Epithelial cell of esophagus (primary cell): ENCODE measurements around the gene FYB2.
A peak's percentile ranks its signal among the peaks of the same experiment; 100 is the strongest.
"Not testable (repeated sequence)": the region's sequence is repeated elsewhere in the genome, so short reads cannot be mapped to it uniquely, and the experiment has no call there.

Experiments
- DNase-seq: peaks from one replicate; pipeline ENCODE4 v3.0.0; 2010; ENCODE audit warnings: low read depth
- H3K4me3 ChIP-seq: 2 replicates; pipeline ENCODE4 v1.5.1; 2011; ENCODE audit warnings: mild to moderate bottlenecking, low read length, control low read depth
- TF ChIP-seq, protein P1 (sequence below): IDR thresholded peaks from 2 replicates; pipeline ENCODE4 v1.5.1; 2011; ENCODE audit warnings: low read depth, mild to moderate bottlenecking, low read length, control low read depth, inconsistent platforms; ENCODE audit not compliant: insufficient read depth; ENCODE audit errors: missing control alignments

Gene FYB2

GRCh38 chr1:56788102-56788501 is 31.1 kb downstream of the FYB2 start:
- H3K4me3 ChIP-seq = no peak overlapping the region
- DNase-seq = no peak
- TF ChIP-seq, protein P1, sequence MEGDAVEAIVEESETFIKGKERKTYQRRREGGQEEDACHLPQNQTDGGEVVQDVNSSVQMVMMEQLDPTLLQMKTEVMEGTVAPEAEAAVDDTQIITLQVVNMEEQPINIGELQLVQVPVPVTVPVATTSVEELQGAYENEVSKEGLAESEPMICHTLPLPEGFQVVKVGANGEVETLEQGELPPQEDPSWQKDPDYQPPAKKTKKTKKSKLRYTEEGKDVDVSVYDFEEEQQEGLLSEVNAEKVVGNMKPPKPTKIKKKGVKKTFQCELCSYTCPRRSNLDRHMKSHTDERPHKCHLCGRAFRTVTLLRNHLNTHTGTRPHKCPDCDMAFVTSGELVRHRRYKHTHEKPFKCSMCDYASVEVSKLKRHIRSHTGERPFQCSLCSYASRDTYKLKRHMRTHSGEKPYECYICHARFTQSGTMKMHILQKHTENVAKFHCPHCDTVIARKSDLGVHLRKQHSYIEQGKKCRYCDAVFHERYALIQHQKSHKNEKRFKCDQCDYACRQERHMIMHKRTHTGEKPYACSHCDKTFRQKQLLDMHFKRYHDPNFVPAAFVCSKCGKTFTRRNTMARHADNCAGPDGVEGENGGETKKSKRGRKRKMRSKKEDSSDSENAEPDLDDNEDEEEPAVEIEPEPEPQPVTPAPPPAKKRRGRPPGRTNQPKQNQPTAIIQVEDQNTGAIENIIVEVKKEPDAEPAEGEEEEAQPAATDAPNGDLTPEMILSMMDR = no peak

GRCh38 chr1:56787330-56787729 is 31.9 kb downstream of the FYB2 start:
- no peak overlapping the region for H3K4me3 ChIP-seq
- TF ChIP-seq, protein P1 = no peak
- DNase-seq = no peak

DNA sequence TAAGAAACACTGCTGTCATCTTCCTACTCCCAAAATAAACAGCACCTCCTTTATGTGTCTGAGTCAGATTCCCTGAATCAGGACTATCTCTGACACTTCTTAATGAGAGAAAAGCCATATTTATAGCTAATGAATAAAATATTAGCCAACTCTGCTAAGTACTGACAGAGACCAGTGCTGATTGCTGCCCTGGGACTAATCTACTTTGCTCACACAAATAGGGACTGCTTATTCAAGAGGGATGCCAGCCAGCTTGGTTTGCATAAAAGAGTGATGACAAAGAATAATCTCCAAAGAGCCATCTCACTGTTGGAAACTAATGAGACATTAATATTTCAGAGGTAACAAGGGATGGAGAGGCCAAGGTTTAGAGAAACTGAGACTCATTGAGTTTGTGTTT is 36.4 kb downstream of the FYB2 start:
- no peak for DNase-seq
- TF ChIP-seq, protein P1 = no peak
- no peak overlapping the region for H3K4me3 ChIP-seq

- H3K4me3 ChIP-seq = no peak overlapping the region
- TF ChIP-seq, protein P1 = peak; percentile 29
- peak; percentile 6 for DNase-seq
Measured at GRCh38 chr1:56780826-56781225, 38.4 kb downstream of the FYB2 start.

DNA sequence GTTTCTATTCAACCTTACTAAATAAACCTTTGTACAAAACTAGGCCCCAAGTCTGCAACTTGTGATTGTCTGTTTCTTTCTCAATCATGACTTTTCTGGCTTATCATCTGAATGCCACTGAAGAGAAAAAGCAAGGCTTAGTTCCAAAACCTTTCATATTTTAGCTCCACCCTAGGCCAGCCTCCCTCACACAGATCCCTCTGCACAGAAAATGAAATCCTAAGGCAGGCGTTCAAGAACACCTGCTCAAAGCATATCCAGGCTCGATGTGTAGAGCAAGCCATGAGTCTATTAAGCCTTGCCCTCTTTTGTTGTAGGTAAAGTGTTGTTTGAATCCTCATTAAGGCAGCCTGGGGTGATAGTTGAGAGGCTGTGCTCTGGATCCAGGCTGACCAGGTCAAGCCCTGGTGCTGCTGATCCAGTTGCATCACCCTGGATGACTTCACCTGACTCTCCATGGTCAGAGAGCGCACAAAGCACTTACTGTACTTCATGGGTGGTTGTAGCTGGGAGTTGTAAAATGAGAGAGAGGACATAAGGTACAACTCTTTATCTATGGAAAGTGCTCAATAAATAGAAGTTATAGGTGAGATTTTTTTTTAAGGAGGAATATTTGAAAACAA is 39.0 kb downstream of the FYB2 start:
- TF ChIP-seq, protein P1 = no peak
- DNase-seq = no peak

DNA sequence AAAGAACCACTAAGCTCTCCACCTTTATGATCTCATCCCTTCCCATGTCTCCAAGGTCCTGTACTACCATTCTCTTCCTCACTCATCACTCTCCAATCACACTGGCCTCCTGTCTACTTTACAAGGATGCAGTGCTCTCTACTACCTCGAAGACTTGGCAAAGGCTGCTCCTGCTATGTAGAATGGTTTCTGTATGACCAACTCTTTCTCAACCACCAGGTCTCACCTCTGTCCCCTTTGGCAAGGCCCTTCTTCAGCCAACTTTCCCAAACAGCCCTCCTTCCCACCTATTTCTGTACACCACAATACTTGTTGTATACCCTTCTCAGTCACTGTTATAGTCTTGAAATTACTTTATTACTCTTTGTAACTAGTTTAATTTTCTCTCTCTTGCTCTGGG is 41.2 kb downstream of the FYB2 start:
- TF ChIP-seq, protein P1 = no peak
- no peak overlapping the region for H3K4me3 ChIP-seq
- DNase-seq = no peak

More for the DNA sequence above, 39.0 kb downstream of the FYB2 start:
- H3K4me3 ChIP-seq = no peak overlapping the region

DNA sequence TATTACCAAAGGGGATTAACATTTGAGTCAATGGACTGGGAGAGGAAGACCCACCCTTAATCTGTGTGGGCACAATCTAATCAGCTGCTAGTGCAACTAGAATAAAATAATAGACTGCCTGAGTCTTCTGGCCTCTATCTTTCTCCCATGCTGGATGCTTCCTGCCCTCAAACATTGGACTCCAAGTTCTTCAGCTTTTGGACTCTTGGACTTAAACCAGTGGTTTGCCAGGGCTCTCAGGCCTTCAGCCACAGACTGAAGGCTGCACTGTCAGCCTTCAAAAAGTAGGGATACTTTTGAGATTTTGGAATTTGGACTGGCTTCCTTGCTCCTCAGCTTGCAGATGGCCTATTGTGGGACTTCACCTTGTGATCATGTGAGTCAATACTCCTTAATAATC is 44.5 kb downstream of the FYB2 start:
- not testable (repeated sequence) for DNase-seq, H3K4me3 ChIP-seq
